GM19467 (cell line): ENCODE data around the gene TFF1.

Experiments used
- ATAC-seq: cut with Tn5 transposase; IDR thresholded peaks from one replicate; pipeline ENCODE4 v1.9.1; 2021; ENCODE audit warnings: mild to moderate bottlenecking, moderate library complexity; ENCODE audit not compliant: unreplicated experiment

TFF1 gene

GRCh38 chr21:42321231-42321630 lies 45.1 kb downstream of the TFF1 start:
- ATAC-seq: no peak

- no peak for ATAC-seq
Measured at GRCh38 chr21:42320791-42321190, 45.5 kb downstream of the TFF1 start.

- no peak for ATAC-seq
Measured at GRCh38 chr21:42319851-42320572, 46.3 kb downstream of the TFF1 start.

GRCh38 chr21:42319376-42319775 lies 47.0 kb downstream of the TFF1 start:
- ATAC-seq: no peak

GRCh38 chr21:42317826-42318746 lies 48.2 kb downstream of the TFF1 start:
- ATAC-seq: no peak

- ATAC-seq: no peak
Measured at GRCh38 chr21:42317341-42317741, 49.0 kb downstream of the TFF1 start.

GRCh38 chr21:42316891-42317290 lies 49.4 kb downstream of the TFF1 start:
- no peak for ATAC-seq

GRCh38 chr21:42315296-42315891 lies 50.9 kb downstream of the TFF1 start, which contains the start of gene TFF3:
TSS of gene TFF3 (minus strand) at chr21:42315409. CDS start at chr21:42315374, 35 bp downstream.
- ATAC-seq: no peak

- no peak for ATAC-seq
Measured at GRCh38 chr21:42314616-42315295, 51.6 kb downstream of the TFF1 start.

GRCh38 chr21:42313501-42313969 lies 52.8 kb downstream of the TFF1 start:
- ATAC-seq: no peak

- ATAC-seq: no peak
Measured at GRCh38 chr21:42312626-42313104, 53.7 kb downstream of the TFF1 start.
